Loucy (cell line): Measurements from ENCODE around the gene CEP63.

ENCODE experiments used
- H2AFZ ChIP-seq: fragments of 200-600 bp; sonication (generic); 2 replicates; pipeline ENCODE4 v1.6.0; 2016; ENCODE audit warnings: antibody characterized with exemption, mild to moderate bottlenecking, low read length, moderate library complexity
- H3F3A ChIP-seq: fragments of 200-600 bp; 2 replicates; pipeline ENCODE4 v1.6.0; 2016; ENCODE audit warnings: antibody characterized with exemption, low read depth, mild to moderate bottlenecking
- H3K27me3 ChIP-seq: fragments of 200-600 bp; sonication (generic); 2 replicates; pipeline ENCODE4 v1.6.1; 2014; ENCODE audit warnings: low read length, mild to moderate bottlenecking; ENCODE audit not compliant: insufficient read depth, poor library complexity, severe bottlenecking
- H3K36me3 ChIP-seq: fragments of 200-600 bp; sonication (generic); 2 replicates; pipeline ENCODE4 v1.6.1; 2016; ENCODE audit warnings: low read length; ENCODE audit not compliant: insufficient read depth
- H3K4me1 ChIP-seq: fragments of 200-600 bp; sonication (generic); 2 replicates; pipeline ENCODE4 v1.5.1; 2014; ENCODE audit warnings: low read length, mild to moderate bottlenecking; ENCODE audit not compliant: insufficient read depth, poor library complexity, severe bottlenecking
- H3K4me2 ChIP-seq: fragments of 200-600 bp; sonication (generic); 2 replicates; pipeline ENCODE4 v1.6.0; 2014; ENCODE audit warnings: antibody characterized with exemption, low read length, low read depth, mild to moderate bottlenecking; ENCODE audit not compliant: poor library complexity, severe bottlenecking
- H3K4me3 ChIP-seq: fragments of 200-600 bp; sonication (generic); 2 replicates; pipeline ENCODE4 v1.5.1; 2014; ENCODE audit warnings: low read length, mild to moderate bottlenecking, mixed read lengths; ENCODE audit not compliant: poor library complexity, severe bottlenecking
- H3K79me2 ChIP-seq: fragments of 200-600 bp; sonication (generic); 2 replicates; pipeline ENCODE4 v1.6.1; 2014; ENCODE audit warnings: low read length; ENCODE audit not compliant: insufficient read depth
- H3K9ac ChIP-seq: fragments of 200-600 bp; sonication (generic); 2 replicates; pipeline ENCODE4 v1.6.0; 2014; ENCODE audit warnings: mild to moderate bottlenecking, low read depth, low read length, moderate library complexity; ENCODE audit not compliant: poor library complexity, severe bottlenecking
- H3K9me2 ChIP-seq: fragments of 200-600 bp; sonication (generic); replicated peaks from 2 replicates; pipeline ENCODE4 v1.6.1; 2016; ENCODE audit warnings: low read depth, low read length, mixed read lengths
- H3K9me3 ChIP-seq: fragments of 200-600 bp; sonication (generic); 2 replicates; pipeline ENCODE4 v1.6.1; 2014; ENCODE audit warnings: mild to moderate bottlenecking, antibody characterized with exemption, low read length, low read depth; ENCODE audit not compliant: insufficient read depth
- H4K20me1 ChIP-seq: fragments of 200-600 bp; sonication (generic); 2 replicates; pipeline ENCODE4 v1.6.0; 2014; ENCODE audit warnings: antibody characterized with exemption, low read length, mild to moderate bottlenecking; ENCODE audit not compliant: insufficient read depth, poor library complexity, severe bottlenecking
- CTCF ChIP-seq: fragments of 200-600 bp; sonication (generic); conservative IDR thresholded peaks from 2 replicates; pipeline ENCODE4 v1.5.1; 2014; ENCODE audit warnings: mild to moderate bottlenecking, antibody characterized with exemption, low read length
- EZH2phosphoT487 ChIP-seq: fragments of 200-600 bp; IDR thresholded peaks from 2 replicates; pipeline ENCODE4 v1.6.1; 2018; ENCODE audit warnings: antibody characterized with exemption, mild to moderate bottlenecking, moderate library complexity, borderline replicate concordance

The CEP63 gene

GRCh38 chr3:134485075-134485717, 661 bp upstream of the CEP63 start:
- TF ChIP-seq EZH2phosphoT487 = no peak
- Histone ChIP-seq H3K9me3 (no peaks in the 10 kb centered on the region), H3K9ac (peak overlapping the region; percentile 98), H3K4me1 (peaks cover 36% of the 10 kb centered on the region), H4K20me1 (peaks cover 11% of the 10 kb centered on the region), H3K36me3 (peaks cover 23% of the 10 kb centered on the region), H3F3A (no peaks in the 10 kb centered on the region), H3K79me2 (peaks cover 72% of the 10 kb centered on the region), H3K9me2 (no peaks in the 10 kb centered on the region), H3K4me2 (peak overlapping the region; percentile 97), H3K4me3 (peak overlapping the region; percentile 90), H3K27me3 (peaks cover 5% of the 10 kb centered on the region), H2AFZ (peak overlapping the region; percentile 93)

DNA sequence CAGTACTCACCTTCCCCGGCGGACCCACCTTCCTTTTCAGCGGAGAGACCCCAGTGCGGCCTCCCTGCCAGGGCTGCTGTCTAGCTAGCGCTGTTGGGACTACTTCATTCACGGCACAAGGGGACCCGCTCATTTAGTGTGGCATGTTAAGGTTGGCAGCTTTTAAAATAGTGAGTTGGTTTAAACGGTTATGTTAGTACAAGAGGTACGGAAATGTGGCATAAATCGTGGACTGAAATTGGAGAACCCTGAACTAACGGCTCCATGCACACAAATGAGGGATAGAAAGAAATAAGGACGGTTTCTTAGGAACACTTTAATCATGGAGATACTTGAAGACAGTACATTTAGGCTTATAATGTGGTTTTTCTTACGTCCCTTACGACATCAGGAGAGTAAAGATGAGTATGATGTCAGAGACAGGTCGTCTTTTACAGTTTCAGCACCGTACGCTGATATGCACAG, 752 bp downstream of the CEP63 start:
- H3K27me3 ChIP-seq = peaks cover 5% of the 10 kb centered on the region
- no peaks in the 10 kb centered on the region for H3K9me2 ChIP-seq
- no peaks in the 10 kb centered on the region for H3K9me3 ChIP-seq
- TF ChIP-seq EZH2phosphoT487 (no peak), CTCF (no peak)
- H4K20me1 ChIP-seq = peaks cover 19% of the 10 kb centered on the region
- H2AFZ ChIP-seq = peak overlapping the region; percentile 72
- H3F3A ChIP-seq = no peaks in the 10 kb centered on the region
- H3K4me1 ChIP-seq = peaks cover 43% of the 10 kb centered on the region
- H3K9ac ChIP-seq = peak overlapping the region; percentile 98
- peaks cover 9% of the 10 kb centered on the region for H3K36me3 ChIP-seq
- peaks cover 87% of the 10 kb centered on the region for H3K79me2 ChIP-seq
- H3K4me3 ChIP-seq = peak overlapping the region; percentile 90
- H3K4me2 ChIP-seq = peak overlapping the region; percentile 96

GRCh38 chr3:134487406-134487805, 1.5 kb downstream of the CEP63 start:
- H3K4me1 ChIP-seq = peaks cover 43% of the 10 kb centered on the region
- H3K4me3 ChIP-seq = peak overlapping the region; percentile 90
- peaks cover 23% of the 10 kb centered on the region for H4K20me1 ChIP-seq
- H3K9me2 ChIP-seq = no peaks in the 10 kb centered on the region
- H2AFZ ChIP-seq = no peak overlapping the region
- H3K36me3 ChIP-seq = peaks cover 3% of the 10 kb centered on the region; the same call in 1 of the 2 replicates
- H3K27me3 ChIP-seq = peaks cover 5% of the 10 kb centered on the region
- TF ChIP-seq EZH2phosphoT487 (no peak), CTCF (no peak)
- H3K79me2 ChIP-seq = peaks cover 91% of the 10 kb centered on the region
- peak overlapping the region; percentile 98 for H3K9ac ChIP-seq
- H3K9me3 ChIP-seq = no peaks in the 10 kb centered on the region
- no peaks in the 10 kb centered on the region for H3F3A ChIP-seq
- H3K4me2 ChIP-seq = peak overlapping the region; percentile 96

DNA sequence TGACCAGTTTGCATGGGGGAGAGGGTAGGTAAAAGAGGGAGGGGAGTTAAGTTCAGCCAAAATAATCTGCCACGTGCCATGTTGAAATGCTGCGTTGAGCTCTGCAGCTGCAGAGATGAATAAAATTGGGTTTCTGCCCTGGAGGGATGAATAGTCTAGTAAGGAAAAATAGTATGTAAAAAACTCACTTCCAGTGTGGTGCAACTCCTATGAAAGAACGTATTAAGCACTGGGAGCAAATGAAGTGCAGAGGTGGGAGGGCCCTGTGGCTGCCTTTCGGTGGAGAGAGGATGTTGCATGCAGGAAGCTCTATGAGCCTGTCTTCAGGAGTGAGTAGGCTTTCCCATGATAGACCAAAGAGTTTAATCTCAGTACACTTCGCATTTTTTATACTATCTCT, 8.6 kb downstream of the CEP63 start:
- Histone ChIP-seq H3K36me3 (peaks cover 18% of the 10 kb centered on the region), H3K4me3 (no peak overlapping the region), H4K20me1 (peaks cover 20% of the 10 kb centered on the region), H3K4me1 (peaks cover 39% of the 10 kb centered on the region), H3K4me2 (peak overlapping the region; percentile 51), H3K9me3 (no peaks in the 10 kb centered on the region), H3K9ac (no peak overlapping the region), H2AFZ (no peak overlapping the region), H3K79me2 (peaks cover 88% of the 10 kb centered on the region), H3F3A (no peaks in the 10 kb centered on the region), H3K27me3 (no peaks in the 10 kb centered on the region), H3K9me2 (no peaks in the 10 kb centered on the region)
- TF ChIP-seq EZH2phosphoT487 (no peak), CTCF (no peak)
